ENCODE measurements around the gene SSPN.

GRCh38 chr12:26204612-26205289, 9.4 kb downstream of the SSPN start:
- TF ChIP-seq CTCF (IDR thresholded peaks at IDR 0.05), result no peak
- TF ChIP-seq POLR2AphosphoS5 (IDR thresholded peaks at IDR 0.05), result no peak
